Measurements from ENCODE around the gene TBC1D9B.

The TBC1D9B gene

DNA sequence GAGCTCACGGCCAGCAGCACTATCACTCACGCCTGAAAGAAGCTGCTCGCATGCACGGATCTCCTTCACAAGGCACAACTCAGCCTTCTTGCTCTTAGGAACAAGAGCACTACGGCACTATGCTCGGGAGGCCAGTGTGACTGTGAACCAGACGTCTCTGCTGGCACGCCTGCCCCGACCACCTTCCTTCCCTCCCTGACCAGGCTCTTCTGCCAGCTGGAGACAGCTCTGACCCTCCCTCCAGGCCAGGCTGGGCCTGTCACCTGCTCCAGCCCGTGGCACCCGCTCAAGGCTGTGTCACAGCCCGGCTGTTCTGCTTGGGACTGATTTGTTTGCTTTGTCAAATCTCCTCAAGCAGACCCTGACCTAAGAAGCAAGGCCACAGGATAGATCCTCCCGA is 7.0 kb downstream of the TBC1D9B start:
- Histone ChIP-seq H3K9ac (no peak overlapping the region), H3K4me1 (no peaks in the 10 kb centered on the region), H3K36me3 (ENCODE audit: control insufficient read depth, insufficient read depth, low read length) (no peaks in the 10 kb centered on the region), H3K4me2 (ENCODE audit: low read length) (no peak overlapping the region), H3K27me3 (ENCODE audit: control insufficient read depth, insufficient read depth, low read length) (no peaks in the 10 kb centered on the region), H3K9me3 (ENCODE audit: control insufficient read depth, low read length) (no peaks in the 10 kb centered on the region), H2AFZ (no peak overlapping the region), H3K27ac (no peak overlapping the region), H3K79me2 (peaks cover 8% of the 10 kb centered on the region), H3K4me3 (ENCODE audit: low read depth, low read length) (no peak overlapping the region)
- TF ChIP-seq, protein P1, sequence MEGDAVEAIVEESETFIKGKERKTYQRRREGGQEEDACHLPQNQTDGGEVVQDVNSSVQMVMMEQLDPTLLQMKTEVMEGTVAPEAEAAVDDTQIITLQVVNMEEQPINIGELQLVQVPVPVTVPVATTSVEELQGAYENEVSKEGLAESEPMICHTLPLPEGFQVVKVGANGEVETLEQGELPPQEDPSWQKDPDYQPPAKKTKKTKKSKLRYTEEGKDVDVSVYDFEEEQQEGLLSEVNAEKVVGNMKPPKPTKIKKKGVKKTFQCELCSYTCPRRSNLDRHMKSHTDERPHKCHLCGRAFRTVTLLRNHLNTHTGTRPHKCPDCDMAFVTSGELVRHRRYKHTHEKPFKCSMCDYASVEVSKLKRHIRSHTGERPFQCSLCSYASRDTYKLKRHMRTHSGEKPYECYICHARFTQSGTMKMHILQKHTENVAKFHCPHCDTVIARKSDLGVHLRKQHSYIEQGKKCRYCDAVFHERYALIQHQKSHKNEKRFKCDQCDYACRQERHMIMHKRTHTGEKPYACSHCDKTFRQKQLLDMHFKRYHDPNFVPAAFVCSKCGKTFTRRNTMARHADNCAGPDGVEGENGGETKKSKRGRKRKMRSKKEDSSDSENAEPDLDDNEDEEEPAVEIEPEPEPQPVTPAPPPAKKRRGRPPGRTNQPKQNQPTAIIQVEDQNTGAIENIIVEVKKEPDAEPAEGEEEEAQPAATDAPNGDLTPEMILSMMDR (IDR thresholded peaks at IDR 0.05), result no peak

DNA sequence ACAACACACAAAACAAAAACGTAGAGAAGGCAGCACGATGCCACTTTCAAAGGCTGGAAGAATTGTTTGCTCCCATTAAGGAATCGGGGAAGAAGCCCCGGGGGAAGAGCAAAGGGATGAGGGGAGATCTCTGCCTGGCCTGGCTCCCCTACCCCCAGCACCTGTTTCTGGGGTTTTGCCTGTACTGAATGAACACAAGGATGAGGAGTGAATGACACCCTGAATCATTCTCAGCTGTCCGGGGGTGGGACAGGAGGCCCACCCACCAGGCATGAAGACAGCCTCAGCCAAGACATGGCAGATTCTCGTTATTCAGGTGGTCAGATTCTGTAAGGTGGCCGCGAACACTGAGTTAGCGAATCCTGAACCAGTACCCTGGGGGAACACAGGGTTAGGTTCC is 7.5 kb downstream of the TBC1D9B start:
- TF ChIP-seq, protein P1 (IDR thresholded peaks at IDR 0.05), result no peak
- Histone ChIP-seq H3K36me3 (ENCODE audit: control insufficient read depth, insufficient read depth, low read length) (no peaks in the 10 kb centered on the region), H2AFZ (no peak overlapping the region), H3K4me1 (no peaks in the 10 kb centered on the region), H3K9me3 (ENCODE audit: control insufficient read depth, low read length) (no peaks in the 10 kb centered on the region), H3K27me3 (ENCODE audit: control insufficient read depth, insufficient read depth, low read length) (no peaks in the 10 kb centered on the region), H3K79me2 (peaks cover 8% of the 10 kb centered on the region), H3K9ac (no peak overlapping the region), H3K4me2 (ENCODE audit: low read length) (no peak overlapping the region), H3K27ac (no peak overlapping the region), H3K4me3 (ENCODE audit: low read depth, low read length) (no peak overlapping the region)

DNA sequence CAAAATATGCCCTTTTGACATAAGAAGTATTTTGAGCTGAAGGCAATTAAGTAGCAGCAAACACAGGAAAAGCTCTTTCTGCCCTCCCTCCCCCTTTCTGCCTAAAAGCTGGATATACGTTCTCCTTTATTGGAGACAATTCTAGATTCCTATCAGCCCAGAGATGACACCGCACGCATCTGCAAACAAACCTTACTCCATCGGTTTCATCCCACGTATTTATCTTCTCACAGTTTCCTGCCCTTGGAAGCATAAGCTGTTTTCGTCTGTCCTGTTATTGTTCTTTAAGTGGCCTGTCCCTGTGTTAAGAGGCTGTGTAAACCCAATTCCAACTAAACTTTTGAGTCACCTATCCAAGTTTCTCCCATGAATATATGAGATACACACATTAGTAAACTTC is 11.8 kb downstream of the TBC1D9B start:
- Histone ChIP-seq H2AFZ (no peak overlapping the region), H3K27me3 (ENCODE audit: control insufficient read depth, insufficient read depth, low read length) (no peaks in the 10 kb centered on the region), H3K9ac (no peak overlapping the region), H3K4me3 (ENCODE audit: low read depth, low read length) (no peak overlapping the region), H3K4me1 (no peaks in the 10 kb centered on the region), H3K36me3 (ENCODE audit: control insufficient read depth, insufficient read depth, low read length) (no peaks in the 10 kb centered on the region), H3K79me2 (no peaks in the 10 kb centered on the region), H3K4me2 (ENCODE audit: low read length) (no peak overlapping the region), H3K27ac (no peak overlapping the region), H3K9me3 (ENCODE audit: control insufficient read depth, low read length) (no peaks in the 10 kb centered on the region)
- TF ChIP-seq, protein P1 (IDR thresholded peaks at IDR 0.05), result no peak

DNA sequence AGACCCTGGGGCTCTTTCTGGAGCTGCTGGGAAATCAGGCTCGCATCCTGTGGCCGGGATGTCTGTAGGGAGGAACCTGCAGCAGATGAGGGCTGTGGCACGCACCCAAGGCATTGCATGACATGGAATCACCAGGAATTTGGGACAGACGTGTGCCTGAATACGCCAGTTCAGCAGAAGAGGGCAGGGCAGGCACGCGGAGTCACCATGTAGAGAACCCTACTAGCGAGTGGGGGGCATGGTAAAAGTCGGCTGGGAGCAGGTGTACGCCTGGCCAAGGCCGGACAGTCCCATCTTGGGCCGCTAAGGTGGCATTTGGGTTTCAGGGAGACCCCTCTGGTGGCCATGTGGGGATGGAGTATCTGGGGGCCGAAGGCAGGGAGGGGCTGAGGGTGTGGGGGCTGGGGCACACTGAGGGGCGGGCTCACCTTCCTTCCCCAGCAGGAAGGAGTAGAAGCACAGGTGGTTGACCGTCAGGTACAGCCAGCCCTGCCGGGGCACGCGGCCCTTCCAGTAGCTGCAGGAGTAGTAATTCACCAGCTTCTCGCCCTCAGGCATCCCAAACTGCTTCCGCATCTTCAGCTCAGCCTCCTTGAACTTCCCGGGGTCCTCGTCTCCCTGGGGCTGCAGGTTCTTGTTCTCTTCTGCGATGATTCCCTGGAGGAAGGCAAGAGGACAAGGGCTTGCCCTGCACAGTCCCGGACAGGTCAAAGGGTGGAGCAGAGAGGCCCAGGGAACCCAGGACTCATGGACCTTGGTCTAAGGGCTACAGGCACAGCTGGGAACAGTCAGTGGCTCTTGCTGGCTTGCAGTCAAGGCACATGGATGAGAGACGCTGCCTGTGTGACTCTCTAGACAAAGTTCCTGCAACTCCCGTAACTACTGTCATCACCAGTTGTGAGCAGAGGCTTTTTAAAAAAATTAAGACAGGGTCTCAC is 13.5 kb downstream of the TBC1D9B start:
- TF ChIP-seq, protein P1 (IDR thresholded peaks at IDR 0.05), result no peak
- no peaks in the 10 kb centered on the region for H3K79me2 ChIP-seq

More for the DNA sequence above, 13.5 kb downstream of the TBC1D9B start:
- Histone ChIP-seq H3K36me3 (ENCODE audit: control insufficient read depth, insufficient read depth, low read length) (no peaks in the 10 kb centered on the region), H3K27me3 (ENCODE audit: control insufficient read depth, insufficient read depth, low read length) (no peaks in the 10 kb centered on the region), H3K4me2 (ENCODE audit: low read length) (no peak overlapping the region), H3K4me3 (ENCODE audit: low read depth, low read length) (no peak overlapping the region), H3K4me1 (no peaks in the 10 kb centered on the region), H3K9me3 (ENCODE audit: control insufficient read depth, low read length) (no peaks in the 10 kb centered on the region), H2AFZ (no peak overlapping the region), H3K27ac (no peak overlapping the region), H3K9ac (no peak overlapping the region)
